Stimulated activated CD4-positive, alpha-beta T cell treated with anti-CD3 and anti-CD28 coated beads, Interleukin-1b, Interleukin-23, amount 100 ng/mL, for 1 hour (primary cell): Measurements from ENCODE around the gene ACSM6.
"Not testable (repeated sequence)": the region's sequence is repeated elsewhere in the genome, so short reads cannot be mapped to it uniquely, and the experiment has no call there.

Source experiments
- DNase-seq, 2 donors: peaks; one replicate each; pipeline ENCODE4 v3.0.0-alpha.2; 2020; ENCODE audit warnings: low read depth in 2 of 2

The ACSM6 gene

DNA sequence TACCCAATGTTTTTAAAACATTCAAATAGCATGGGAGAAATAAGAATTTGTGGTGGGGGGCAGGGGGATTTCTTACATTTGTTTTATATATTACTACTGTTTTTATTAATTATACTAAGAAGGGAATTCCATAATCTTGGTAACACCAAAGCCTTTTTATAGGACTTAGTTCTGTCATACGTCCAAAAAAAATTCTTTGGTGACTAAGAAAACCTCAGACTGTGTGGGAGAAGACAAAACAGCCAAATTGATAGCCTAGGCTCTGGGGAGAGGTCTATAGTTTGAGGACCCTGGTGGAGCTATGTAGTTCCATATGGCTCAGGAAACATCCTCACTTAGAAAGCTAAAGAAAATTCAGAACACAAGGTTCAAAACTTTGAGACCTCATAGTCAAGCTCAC is 23.4 kb downstream of the ACSM6 start:
- no peak for DNase-seq

DNA sequence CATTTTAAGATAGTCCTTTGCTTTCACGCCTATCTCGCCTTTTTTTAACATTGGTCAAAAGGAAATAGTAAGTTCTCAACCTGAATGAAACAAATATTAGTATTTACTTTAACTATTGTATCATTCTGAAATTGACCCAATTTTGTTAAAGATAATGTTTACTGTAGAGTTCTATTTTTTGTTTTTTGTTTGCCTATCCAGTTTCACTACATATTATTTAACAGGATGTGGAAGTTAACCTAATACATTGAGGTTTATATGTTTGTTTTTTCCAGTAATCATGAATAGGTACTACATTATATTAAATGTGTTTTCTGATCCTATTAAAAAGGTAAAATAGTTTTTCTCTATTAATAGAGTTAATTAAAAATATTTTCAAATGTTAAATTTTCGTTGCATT is 26.5 kb downstream of the ACSM6 start:
- DNase-seq = no peak

DNA sequence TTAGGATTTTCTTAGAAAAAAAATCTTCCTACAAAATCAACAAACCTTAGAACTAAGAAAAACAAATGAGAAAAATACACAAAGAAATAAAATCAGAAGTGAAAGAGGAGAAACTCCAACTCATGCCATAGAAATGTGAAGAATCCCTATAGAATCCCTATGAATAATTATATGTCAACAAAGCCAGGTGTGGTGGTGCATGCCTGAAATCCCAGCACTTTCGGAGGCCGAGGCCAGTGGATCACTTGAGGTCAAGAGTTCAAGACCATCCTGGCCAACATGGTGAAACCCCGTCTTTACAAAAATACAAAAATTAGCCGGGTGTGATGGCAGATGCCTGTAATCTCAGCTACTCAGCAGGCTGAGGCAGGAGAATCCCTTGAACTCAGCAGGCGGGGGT is 27.1 kb downstream of the ACSM6 start:
- DNase-seq = no peak

GRCh38 chr10:95225136-95225535 is 31.1 kb downstream of the ACSM6 start:
- DNase-seq = no peak

DNA sequence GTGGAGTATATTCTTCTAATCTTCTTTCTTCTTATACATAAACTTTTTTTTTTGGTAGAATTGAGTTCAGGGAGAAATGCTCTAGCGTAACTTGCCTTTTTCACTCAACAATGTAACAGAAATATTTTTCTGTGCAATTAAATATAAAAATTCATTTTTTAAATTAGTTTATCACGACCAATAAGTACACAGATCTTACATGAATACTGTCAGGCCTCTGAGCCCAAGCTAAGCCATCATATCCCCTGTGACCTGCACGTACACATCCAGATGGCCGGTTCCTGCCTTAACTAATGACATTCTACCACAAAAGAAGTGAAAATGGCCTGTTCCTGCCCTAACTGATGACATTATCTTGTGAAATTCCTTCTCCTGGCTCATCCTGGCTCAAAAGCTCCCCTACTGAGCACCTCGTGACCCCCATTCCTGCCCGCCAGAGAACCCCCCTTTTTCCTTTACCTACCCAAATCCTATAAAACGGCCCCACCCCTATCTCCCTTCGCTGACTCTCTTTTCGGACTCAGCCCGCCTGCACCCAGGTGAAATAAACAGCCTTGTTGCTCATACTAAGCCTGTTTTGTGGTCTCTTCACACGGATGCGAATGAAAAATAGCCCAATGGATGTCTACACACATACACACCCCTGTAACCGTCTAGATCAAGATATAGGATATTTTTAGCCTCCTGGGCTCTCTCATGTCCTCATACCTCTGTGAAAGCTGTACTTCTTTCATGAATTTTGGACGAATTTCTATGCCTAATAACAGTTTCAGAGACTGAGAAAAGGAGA is 35.1 kb downstream of the ACSM6 start:
- DNase-seq = not testable (repeated sequence)

DNA sequence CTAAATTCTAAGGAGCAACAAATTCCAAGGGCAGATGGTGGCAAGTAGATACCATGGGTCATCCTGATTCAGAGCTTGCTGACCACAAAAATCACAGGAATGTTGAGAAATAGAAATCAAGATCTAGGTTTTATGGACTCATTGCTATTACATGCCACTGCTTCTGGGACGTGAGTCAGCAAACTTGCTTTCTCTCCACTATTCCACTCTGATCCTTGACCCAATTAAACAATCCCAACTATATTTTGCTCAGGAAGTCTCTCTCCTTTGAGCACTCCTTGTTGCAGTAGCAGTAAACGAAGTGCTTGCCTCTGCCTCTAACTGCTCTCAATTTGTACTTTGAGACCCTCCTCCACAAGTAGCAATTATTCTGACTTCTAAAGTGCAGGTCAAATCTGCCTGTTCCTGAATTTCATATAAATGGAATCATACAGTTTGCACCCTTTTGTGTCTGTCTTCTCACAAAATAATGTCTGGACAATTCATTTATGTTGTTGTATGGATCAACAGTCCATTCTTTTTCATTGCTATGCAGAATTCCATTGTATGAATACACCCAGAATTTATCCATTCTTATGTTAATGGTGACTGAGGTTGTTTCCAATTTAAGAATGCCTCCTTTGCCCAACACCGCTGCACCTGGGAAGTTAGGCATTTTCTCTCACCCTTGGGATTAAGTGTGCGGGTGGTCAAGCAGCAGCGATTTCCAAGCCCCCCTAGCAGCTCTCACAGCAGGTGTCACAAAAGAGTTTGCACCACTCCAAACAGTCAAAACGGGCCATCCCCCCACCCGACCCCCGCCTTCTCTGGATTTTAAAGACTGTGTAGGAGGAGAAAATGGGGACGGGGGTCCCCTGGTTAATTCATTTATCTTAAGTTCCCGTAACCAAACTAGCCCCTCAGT is 35.9 kb downstream of the ACSM6 start:
- DNase-seq = no peak

DNA sequence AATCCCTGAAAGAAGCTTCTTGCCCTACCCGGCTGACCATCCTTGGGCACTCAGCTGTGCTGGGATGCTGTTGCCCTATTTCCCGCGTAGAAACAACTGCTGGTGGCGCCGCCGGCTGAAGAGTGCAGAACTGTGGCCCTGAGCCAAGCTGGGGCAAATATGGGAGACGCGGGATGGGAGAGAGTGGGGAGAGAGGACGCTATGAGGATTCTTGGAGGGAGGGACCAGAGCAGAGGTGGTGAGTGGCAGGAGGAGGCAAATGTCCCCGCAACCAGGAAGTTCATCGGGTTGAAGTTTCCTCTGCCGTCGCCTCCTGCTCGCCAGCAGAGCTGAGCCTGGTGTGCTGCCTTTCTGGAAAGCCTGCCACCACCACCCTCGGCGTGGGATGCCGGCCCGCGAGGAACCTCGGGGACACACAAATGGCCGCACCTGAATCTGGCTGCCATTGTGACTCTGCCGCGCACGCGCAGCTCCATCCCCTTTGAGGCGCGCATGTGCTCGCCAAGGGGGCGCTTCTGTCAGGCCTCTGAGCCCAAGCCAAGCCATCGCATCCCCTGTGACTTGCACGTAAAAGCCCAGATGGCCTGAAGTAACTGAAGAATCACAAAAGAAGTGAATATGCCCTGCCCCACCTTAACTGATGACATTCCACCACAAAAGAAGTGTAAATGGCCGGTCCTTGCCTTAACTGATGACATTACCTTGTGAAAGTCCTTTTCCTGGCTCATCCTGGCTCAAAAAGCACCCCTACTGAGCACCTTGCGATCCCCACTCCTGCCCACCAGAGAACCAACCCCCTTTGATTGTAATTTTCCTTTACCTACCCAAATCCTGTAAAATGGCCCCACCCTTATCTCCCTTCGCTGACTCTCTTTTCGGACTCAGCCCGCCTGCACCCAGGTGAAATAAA is 36.9 kb downstream of the ACSM6 start:
- peak in 1 of 2 donors; percentile 14 for DNase-seq

DNA sequence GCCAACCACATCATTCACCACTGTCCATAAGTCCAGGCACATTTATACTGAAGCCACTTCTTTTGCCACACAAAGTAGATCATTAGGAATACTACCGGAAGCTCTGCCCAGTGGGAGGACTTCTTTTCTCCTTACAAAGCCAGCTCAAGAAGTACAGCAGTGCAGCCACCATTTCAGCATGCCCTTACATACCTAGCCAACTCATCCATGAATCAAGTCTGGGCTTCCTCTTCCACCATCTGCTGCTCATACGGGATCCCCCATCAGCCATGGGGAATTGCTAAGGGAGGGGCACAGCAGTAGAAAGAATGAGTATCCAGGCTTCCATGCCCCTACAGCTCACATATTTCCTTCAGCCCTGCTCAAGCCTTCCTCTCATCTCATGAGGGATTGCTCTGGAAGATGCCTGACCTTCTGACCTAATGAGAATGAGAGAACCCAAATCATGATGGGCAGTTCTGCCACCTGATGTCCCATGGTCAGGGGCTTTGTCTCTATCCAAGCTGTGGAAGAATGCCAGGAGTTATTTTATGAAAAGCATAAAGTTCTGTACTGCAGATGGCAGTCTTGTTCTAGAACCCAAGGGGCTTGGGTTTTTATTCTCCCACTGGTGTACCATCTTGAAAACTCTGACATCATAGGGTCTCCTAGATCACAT is 39.5 kb downstream of the ACSM6 start:
- DNase-seq = no peak

DNA sequence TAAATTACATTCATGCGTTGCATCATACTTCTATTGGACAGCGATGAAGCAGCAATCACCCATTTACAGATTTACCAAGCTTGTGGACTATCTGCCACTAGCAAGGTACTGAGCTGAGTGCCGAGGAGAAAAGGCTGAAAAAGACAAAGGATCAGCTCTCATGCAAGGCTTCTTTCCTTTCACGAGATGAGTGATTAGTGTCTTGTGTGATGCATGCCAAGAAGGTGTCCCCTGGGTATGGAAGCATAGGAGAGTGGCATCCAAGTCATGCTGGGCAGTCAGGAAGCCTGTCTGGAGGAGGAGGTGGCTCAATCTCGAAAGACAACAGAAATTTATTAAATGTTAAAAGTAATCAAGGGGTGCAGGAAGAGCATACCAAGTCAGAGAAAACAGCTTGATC is 40.9 kb downstream of the ACSM6 start:
- DNase-seq = no peak

GRCh38 chr10:95235676-95236067 is 41.6 kb downstream of the ACSM6 start:
- DNase-seq = no peak

- DNase-seq = no peak
Observed at GRCh38 chr10:95236068-95236903, 42.2 kb downstream of the ACSM6 start.

GRCh38 chr10:95237376-95238170 is 43.5 kb downstream of the ACSM6 start:
- no peak for DNase-seq

- DNase-seq = not testable (repeated sequence)
Observed at GRCh38 chr10:95240096-95240495, 46.1 kb downstream of the ACSM6 start.

DNA sequence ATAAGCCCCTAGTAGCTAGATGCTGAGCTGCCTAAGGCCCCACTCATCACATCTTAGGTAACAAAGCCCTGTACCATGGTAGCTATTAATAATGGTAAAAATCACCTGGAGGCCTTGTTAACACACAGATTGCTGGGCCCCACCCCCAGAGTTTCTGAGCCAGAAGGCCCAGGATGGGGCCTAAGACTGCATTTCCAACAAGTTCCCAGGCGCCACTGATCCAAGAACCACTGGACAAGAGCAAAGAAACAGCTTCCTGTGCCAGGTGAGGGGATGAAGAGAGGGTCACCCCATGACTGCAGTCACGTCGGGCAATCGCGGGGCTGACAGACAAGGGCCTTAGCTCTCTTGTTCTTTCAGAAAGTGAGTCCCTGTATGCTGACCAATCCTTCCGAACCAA is 46.8 kb downstream of the ACSM6 start:
- DNase-seq = no peak

GRCh38 chr10:95241533-95241932 is 47.5 kb downstream of the ACSM6 start:
- no peak for DNase-seq

GRCh38 chr10:95242581-95243317 is 48.7 kb downstream of the ACSM6 start:
- no peak for DNase-seq

- no peak for DNase-seq
Observed at GRCh38 chr10:95243318-95243617, 49.2 kb downstream of the ACSM6 start.

GRCh38 chr10:95244152-95244551 is 50.1 kb downstream of the ACSM6 start:
- no peak for DNase-seq

DNA sequence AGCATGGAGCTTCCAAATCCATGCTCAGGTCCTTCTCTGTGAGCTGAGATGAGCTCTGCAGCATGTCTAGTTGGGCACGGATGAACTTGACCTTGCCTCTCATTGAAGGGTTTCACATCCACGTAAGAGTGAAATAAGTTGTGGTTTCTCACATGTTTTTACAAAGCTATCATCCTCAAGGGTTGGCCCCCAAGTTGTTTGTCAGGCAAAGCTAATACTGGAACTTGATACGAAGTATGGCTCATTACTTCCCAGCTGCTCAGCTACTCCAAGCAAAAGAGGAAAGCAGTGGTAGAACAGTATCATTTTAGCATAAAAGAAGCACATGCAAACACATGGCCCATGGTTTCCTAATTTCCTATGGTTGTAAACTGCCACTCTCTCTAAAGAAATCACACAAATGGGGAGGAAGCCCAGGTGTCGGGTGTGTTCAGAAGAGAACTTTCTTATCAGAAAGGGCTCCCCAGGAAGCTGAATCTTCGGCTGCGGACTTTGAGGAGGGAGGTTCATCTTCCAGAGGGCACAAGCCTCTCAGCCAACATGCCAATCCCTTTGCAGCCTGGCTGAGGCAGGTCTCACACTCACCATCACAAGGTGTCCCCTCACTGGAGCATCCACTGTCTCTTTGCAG is 51.5 kb downstream of the ACSM6 start:
- no peak for DNase-seq
